ENCODE results near the gene CREBRF. TPM values are rescaled to one million over a fixed set of nuclear protein-coding genes. Genes with fewer than 3 reads are reported as not detected.

CREBRF gene
- total and polyA plus RNA-seq, 2 of the 8 experiments (the other 6 are each of a cell fraction or from before 2014, with no cell fraction given) = 1.2 to 4.7 TPM

DNA sequence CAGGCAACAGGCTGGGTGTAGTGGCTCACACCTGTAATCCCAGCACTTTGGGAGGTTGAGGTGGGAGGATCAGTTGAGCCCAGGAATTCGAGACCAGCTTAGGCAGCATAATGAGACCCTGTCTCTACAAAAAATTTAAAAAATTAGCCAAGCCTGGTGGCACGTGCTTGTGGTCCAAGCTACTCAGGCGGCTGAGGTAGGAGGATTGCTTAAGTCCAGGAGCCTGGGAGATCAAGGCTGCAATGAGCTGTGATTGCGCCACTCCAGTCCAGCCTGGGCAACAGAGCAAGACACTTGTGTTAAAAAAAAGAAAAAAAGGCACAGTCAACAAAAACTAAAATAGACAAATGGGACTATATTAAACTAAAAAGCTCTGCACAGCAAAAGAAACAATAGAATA is 43.3 kb upstream of the CREBRF start:
- H3K4me3 ChIP-seq (ENCODE audit: extremely low read depth in 1 of 4, insufficient read depth in 2 of 4, low read depth in 3 of 4, low read length in 4 of 4) = no peak overlapping the region
- H4K91ac ChIP-seq (replicated peaks; ENCODE audit: insufficient read length, low read length) = no peak overlapping the region
- H3K14ac ChIP-seq (ENCODE audit: insufficient read length) = no peak overlapping the region
- H3K9me3 ChIP-seq (ENCODE audit: insufficient read depth in 2 of 2, low read depth in 1 of 2, low read length in 1 of 2) = no peaks in the 10 kb centered on the region
- H4K5ac ChIP-seq (ENCODE audit: insufficient read length, low read depth, low read length) = no peak overlapping the region
- H2BK5ac ChIP-seq (ENCODE audit: low read depth, low read length) = no peak overlapping the region
- no peaks in the 10 kb centered on the region for H3K27me3 ChIP-seq (replicated peaks in 1 of 4; ENCODE audit: control insufficient read depth in 3 of 4, extremely low read depth in 1 of 4, insufficient read depth in 3 of 4, low read length in 3 of 4)
- H3K4ac ChIP-seq (replicated peaks; ENCODE audit: insufficient read length, low read depth, low read length) = no peak overlapping the region
- H2BK12ac ChIP-seq (ENCODE audit: low read depth, low read length) = no peak overlapping the region
- no peak overlapping the region for H3K18ac ChIP-seq (ENCODE audit: extremely low read depth, low read length)
- ChIA-PET POLR2A (ENCODE audit: partially characterized antibody) (interaction anchor here (0.8 to 1.1 kb wide), 2 partner anchors 8 to 69 kb away, joined by 3 read pairs; no protein-coding TSS in a partner anchor), CTCF (ENCODE audit: partially characterized antibody) (interaction anchor here (0.6 to 3.4 kb wide), 5 partner anchors 13 to 337 kb away, joined by 3 to 11 read pairs (median 3); no protein-coding TSS in a partner anchor)
- H3K56ac ChIP-seq (replicated peaks; ENCODE audit: insufficient read length, low read depth, low read length) = no peak overlapping the region
- H3K4me2 ChIP-seq (ENCODE audit: insufficient read depth in 1 of 2, low read depth in 2 of 2, low read length in 2 of 2) = no peak overlapping the region
- no peak overlapping the region for H2BK15ac ChIP-seq (ENCODE audit: low read length)
- FAIRE-seq = no peak
- no peak overlapping the region for H3K27ac ChIP-seq (ENCODE audit: low read depth, low read length)
- H4K20me1 ChIP-seq (replicated peaks in 1 of 2; ENCODE audit: control insufficient read depth in 1 of 2, insufficient read depth in 2 of 2, low read length in 2 of 2) = peaks cover 2 to 3% of the 10 kb centered on the region in 2 experiments
- 92% methylated on average over 4 of the region's 4 CpGs; no CpG with 5 or more reads in 1 of the 2 experiments for WGBS, 2 experiments (ENCODE audit: extremely low coverage in 1 of 2, insufficient coverage in 1 of 2, insufficient read length in 1 of 2, insufficient replicate concordance in 2 of 2, low coverage in 1 of 2, low lambda C conversion rate in 2 of 2, missing lambda C conversion rate in 1 of 2)
- no peak overlapping the region for H2AK5ac ChIP-seq (ENCODE audit: low read depth, low read length)
- no peak for DNase-seq (ENCODE audit: low read depth in 1 of 2, low spot score in 2 of 2)
- H3K36me3 ChIP-seq (ENCODE audit: control insufficient read depth in 2 of 4, insufficient read depth in 4 of 4, low read length in 3 of 4) = no peaks in the 10 kb centered on the region
- no peaks in the 10 kb centered on the region for H3K23me2 ChIP-seq (ENCODE audit: low read depth, low read length)
- no peak overlapping the region for H2AFZ ChIP-seq (ENCODE audit: low read length)
- H3K23ac ChIP-seq (ENCODE audit: insufficient read length) = no peak overlapping the region
- no peak overlapping the region for H3K9ac ChIP-seq (replicated peaks in 1 of 4; ENCODE audit: extremely low read depth in 1 of 4, low read depth in 3 of 4, low read length in 3 of 4)
- H3K4me1 ChIP-seq (replicated peaks in 1 of 4; ENCODE audit: control insufficient read depth in 3 of 4, insufficient read depth in 4 of 4, low read length in 3 of 4) = peaks cover 0 to 6% (median 1%) of the 10 kb centered on the region in 4 experiments; a peak in 2 of 7 replicates
- H2BK20ac ChIP-seq (ENCODE audit: low read length) = no peak overlapping the region
- H3K79me2 ChIP-seq (ENCODE audit: control insufficient read depth in 1 of 2, insufficient read depth in 2 of 2, low read length in 2 of 2) = peaks cover 0 to 49% of the 10 kb centered on the region in 2 experiments; a peak in 2 of 4 replicates
- no peak overlapping the region for H4K8ac ChIP-seq (ENCODE audit: extremely low read depth, insufficient read depth, low read length)
- TF ChIP-seq CEBPB (IDR thresholded peaks at IDR 0.05; ENCODE audit: low read depth, low read length) = 0 out of 2 replicates have a peak, but pooled peaks have one; percentile 10
- no peak for TF ChIP-seq BCL11A (IDR thresholded peaks at IDR 0.05; ENCODE audit: low read depth in 2 of 2, low read length in 2 of 2)
- no peaks in the 10 kb centered on the region; the same call in none of the 2 replicates for H3K79me1 ChIP-seq (ENCODE audit: low read depth, low read length)
- H2BK120ac ChIP-seq (replicated peaks; ENCODE audit: low read depth, low read length) = no peak overlapping the region

Measured in H1 (cell line).